GM18508 (cell line): ENCODE results near the gene STARD5.

ENCODE experiments used
- ATAC-seq: cut with Tn5 transposase; IDR thresholded peaks from one replicate; pipeline ENCODE4 v1.9.1; 2021; ENCODE audit warnings: moderate number of reproducible peaks; ENCODE audit not compliant: insufficient read depth, unreplicated experiment

The STARD5 gene

GRCh38 chr15:81297147-81297572 is 26.8 kb downstream of the STARD5 start:
- ATAC-seq = no peak

- ATAC-seq = peak; percentile 31
These were observed 27.3 kb downstream of the STARD5 start for GRCh38 chr15:81296673-81297072.

- no peak for ATAC-seq
These were observed 27.8 kb downstream of the STARD5 start for GRCh38 chr15:81296186-81296585.

- ATAC-seq = no peak
These were observed 28.3 kb downstream of the STARD5 start for GRCh38 chr15:81295486-81296121.

- ATAC-seq = no peak
These were observed 29.4 kb downstream of the STARD5 start for GRCh38 chr15:81294516-81294880.

- ATAC-seq = peak; percentile 56
These were observed 30.0 kb downstream of the STARD5 start for GRCh38 chr15:81293728-81294515.

GRCh38 chr15:81292523-81293001 is 31.4 kb downstream of the STARD5 start:
- peak; percentile 22 for ATAC-seq

GRCh38 chr15:81291916-81292522 is 31.9 kb downstream of the STARD5 start:
- no peak for ATAC-seq

- no peak for ATAC-seq
These were observed 34.0 kb downstream of the STARD5 start for GRCh38 chr15:81289910-81290309.

GRCh38 chr15:81288616-81289015 is 35.3 kb downstream of the STARD5 start:
- no peak for ATAC-seq

- no peak for ATAC-seq
These were observed 35.9 kb downstream of the STARD5 start for GRCh38 chr15:81288040-81288439.

- ATAC-seq = no peak
These were observed 37.3 kb downstream of the STARD5 start for GRCh38 chr15:81286621-81287121.

- ATAC-seq = no peak
These were observed 38.5 kb downstream of the STARD5 start for GRCh38 chr15:81285461-81285860.

GRCh38 chr15:81284256-81285031 is 39.5 kb downstream of the STARD5 start:
- no peak for ATAC-seq

- no peak for ATAC-seq
These were observed 41.0 kb downstream of the STARD5 start for GRCh38 chr15:81282911-81283310.

- ATAC-seq = no peak
These were observed 41.4 kb downstream of the STARD5 start for GRCh38 chr15:81282606-81282895.

GRCh38 chr15:81281766-81282605 is 42.0 kb downstream of the STARD5 start:
- ATAC-seq = no peak

GRCh38 chr15:81281456-81281735 is 42.5 kb downstream of the STARD5 start:
- no peak for ATAC-seq

- no peak for ATAC-seq
These were observed 43.1 kb downstream of the STARD5 start for GRCh38 chr15:81280696-81281455.
